Stomach (tissue), 4 donors: Measurements from ENCODE around the gene HMGB4.

Source experiments
- CTCF ChIP-seq, 7 experiments: fragments of 450-650 bp in 4 of 7; fragments of 200-600 bp in 3 of 7; sonication (generic) in 3 of 7; IDR thresholded peaks; one replicate each; pipeline ENCODE4 v1.5.1; 2016 to 2019; ENCODE audit warnings: antibody characterized with exemption in 7 of 7, control low read depth in 2 of 7, mild to moderate bottlenecking in 1 of 7
- EP300 ChIP-seq: sonication (generic); formaldehyde crosslinking; IDR thresholded peaks from one replicate; pipeline ENCODE4 v1.6.1; 2017; ENCODE audit warnings: antibody characterized with exemption
- POLR2A ChIP-seq, 4 donors: fragments of 450-650 bp; IDR thresholded peaks; one replicate each; pipeline ENCODE4 v1.6.1; 2016; ENCODE audit warnings: antibody characterized with exemption in 4 of 4, control low read depth in 2 of 4, mild to moderate bottlenecking in 1 of 4, moderate library complexity in 1 of 4
- POLR2AphosphoS5 ChIP-seq, 3 donors: sonication (generic); formaldehyde crosslinking; IDR thresholded peaks; one replicate each; pipeline ENCODE4 v1.6.1; 2016; ENCODE audit warnings: antibody characterized with exemption in 3 of 3

GRCh38 chr1:33908324-33908956, 44.6 kb downstream of the HMGB4 start:
- TF ChIP-seq POLR2A (IDR thresholded peaks at IDR 0.05) (no peak), CTCF (IDR thresholded peaks at IDR 0.05) (no peak), EP300 (no peak), POLR2AphosphoS5 (IDR thresholded peaks at IDR 0.05) (no peak)
